HCT116 (cell line): Measurements from ENCODE around the gene MMP26.

Source experiments
- CTCF ChIP-seq, 3 experiments: fragments of 200-600 bp in 1 of 3; sonication (generic) in 1 of 3; IDR thresholded peaks in 2 of 3; conservative IDR thresholded peaks in 1 of 3; 2 replicates each; pipeline ENCODE4 v1.5.1; 2012 to 2017; ENCODE audit warnings: low read depth in 2 of 3, low read length in 2 of 3, antibody characterized with exemption in 1 of 3, borderline replicate concordance in 1 of 3, control low read depth in 1 of 3, mild to moderate bottlenecking in 1 of 3, mixed read lengths in 1 of 3, mixed run types in 1 of 3, moderate library complexity in 1 of 3; ENCODE audit not compliant: insufficient read depth in 1 of 3
- POLR2A ChIP-seq: IDR thresholded peaks from 2 replicates; pipeline ENCODE4 v1.7.0; 2011; ENCODE audit warnings: borderline replicate concordance; ENCODE audit not compliant: insufficient read depth, insufficient read length; ENCODE audit errors: extremely low read depth
- POLR2AphosphoS5 ChIP-seq: IDR thresholded peaks from 2 replicates; pipeline ENCODE4 v1.6.1; 2011; ENCODE audit warnings: mild to moderate bottlenecking, low read depth, low read length, moderate library complexity
- SP1 ChIP-seq: IDR thresholded peaks from 2 replicates; pipeline ENCODE4 v1.6.1; 2012; ENCODE audit warnings: low read depth
- ZNF274 ChIP-seq: fragments of 200-500 bp; sonication (Bioruptor generic); IDR thresholded peaks from 2 replicates; pipeline ENCODE4 v1.6.1; 2014; ENCODE audit warnings: mild to moderate bottlenecking, low read depth, low read length, inconsistent platforms

- TF ChIP-seq CTCF (IDR thresholded peaks at IDR 0.05 in 2 of 3, conservative IDR thresholded peaks at IDR 0.05 in 1 of 3; ENCODE audit: borderline replicate concordance in 1 of 3, insufficient read depth in 1 of 3, low read depth in 2 of 3, low read length in 2 of 3) (no peak), POLR2A (no peak), SP1 (no peak), POLR2AphosphoS5 (no peak), ZNF274 (no peak)
Measured at GRCh38 chr11:4664183-4664582, 40.4 kb upstream of the MMP26 start.
